Neural cell (in vitro differentiated cells): ENCODE data around the gene CD40.

ENCODE experiments used
- CTCF ChIP-seq: fragments of 450-650 bp; IDR thresholded peaks from 2 replicates; pipeline ENCODE4 v1.5.1; 2014; ENCODE audit warnings: antibody characterized with exemption, mild to moderate bottlenecking, moderate library complexity; ENCODE audit not compliant: poor library complexity, severe bottlenecking
- EP300 ChIP-seq: fragments of 450-650 bp; conservative IDR thresholded peaks from 2 replicates; pipeline ENCODE4 v1.6.1; 2014; ENCODE audit warnings: antibody characterized with exemption, mild to moderate bottlenecking, moderate library complexity; ENCODE audit not compliant: poor library complexity, severe bottlenecking
- EZH2 ChIP-seq: fragments of 200-600, 300-800 bp; shearing (Covaris generic), sonication (generic); IDR thresholded peaks from 2 replicates; pipeline ENCODE4 v1.6.1; 2014; ENCODE audit warnings: antibody characterized with exemption, low read length, borderline replicate concordance, mild to moderate bottlenecking; ENCODE audit not compliant: insufficient read depth, poor library complexity, severe bottlenecking
- POLR2AphosphoS5 ChIP-seq: IDR thresholded peaks from 2 replicates; pipeline ENCODE4 v1.6.1; 2012
- RAD21 ChIP-seq: fragments of 450-650 bp; conservative IDR thresholded peaks from 2 replicates; pipeline ENCODE4 v1.6.1; 2014; ENCODE audit warnings: antibody characterized with exemption, mild to moderate bottlenecking, moderate library complexity
- REST ChIP-seq: IDR thresholded peaks from 2 replicates; pipeline ENCODE4 v1.6.1; 2012; ENCODE audit warnings: borderline replicate concordance
- SMC3 ChIP-seq: fragments of 450-650 bp; conservative IDR thresholded peaks from 2 replicates; pipeline ENCODE4 v1.6.1; 2014; ENCODE audit warnings: antibody characterized with exemption, mild to moderate bottlenecking, moderate library complexity; ENCODE audit not compliant: poor library complexity
- TAF1 ChIP-seq: IDR thresholded peaks from 2 replicates; pipeline ENCODE4 v1.6.1; 2012; ENCODE audit warnings: low read depth

- no peak for TF ChIP-seq POLR2AphosphoS5
- no peak for TF ChIP-seq CTCF
- TF ChIP-seq EZH2 = no peak
- TF ChIP-seq EP300 = no peak
- no peak for TF ChIP-seq SMC3
- no peak for TF ChIP-seq REST
- TF ChIP-seq TAF1 = no peak
- no peak for TF ChIP-seq RAD21
Measured at GRCh38 chr20:46112430-46113112, 5.5 kb upstream of the CD40 start.
